Activated CD4-positive, alpha-beta memory T cell treated with anti-CD3 and anti-CD28 coated beads for 36 hours (primary cell): Measurements from ENCODE around the gene TNFRSF11A. TPM values are rescaled to one million over a fixed set of nuclear protein-coding genes. Genes with fewer than 3 reads are reported as not detected.

ENCODE experiments used
- CTCF ChIA-PET: fragments of 350-600 bp; sonication (Branson Sonifier 250); formaldehyde crosslinking; loops from one replicate; lab custom pipeline; 2021; ENCODE audit warnings: antibody characterized with exemption, inconsistent platforms; lab: Charles Lee
- POLR2A ChIA-PET: fragments of 350-600 bp; sonication (Branson Sonifier 250); formaldehyde crosslinking; loops from one replicate; lab custom pipeline; 2021; ENCODE audit warnings: antibody characterized with exemption; lab: Charles Lee
- DNase-seq: peaks from one replicate; pipeline ENCODE4 v3.0.0-alpha.2; 2020
- H3K27ac Mint-ChIP-seq: one replicate; pipeline ENCODE4 v1.8.0; 2021; ENCODE audit warnings: mixed read lengths
- H3K27me3 Mint-ChIP-seq: one replicate; pipeline ENCODE4 v1.8.0; 2021; ENCODE audit warnings: mixed read lengths
- H3K36me3 Mint-ChIP-seq: one replicate; pipeline ENCODE4 v1.8.0; 2021; ENCODE audit warnings: mixed read lengths
- H3K4me1 Mint-ChIP-seq: one replicate; pipeline ENCODE4 v1.8.0; 2021; ENCODE audit warnings: low read depth, mixed read lengths
- H3K4me3 Mint-ChIP-seq: one replicate; pipeline ENCODE4 v1.8.0; 2021; ENCODE audit warnings: mild to moderate bottlenecking, mixed read lengths
- H3K9me3 Mint-ChIP-seq: one replicate; pipeline ENCODE4 v1.8.0; 2021; ENCODE audit warnings: mixed read lengths
- intact Hi-C: fragments of 100-400 bp; cut with micrococcal nuclease; formaldehyde crosslinking; loops from one replicate; pipeline ENCODE4 v1.15.1; 2023
- total RNA-seq, 2 experiments: library from RNA; stranded (reverse); gene quantifications; one replicate each; pipeline ENCODE4 v1.2.3, GENCODE V29; 2021

The TNFRSF11A gene
- total RNA-seq, 2 experiments from 2014 or later: 5.7 to 6.1 TPM

DNA sequence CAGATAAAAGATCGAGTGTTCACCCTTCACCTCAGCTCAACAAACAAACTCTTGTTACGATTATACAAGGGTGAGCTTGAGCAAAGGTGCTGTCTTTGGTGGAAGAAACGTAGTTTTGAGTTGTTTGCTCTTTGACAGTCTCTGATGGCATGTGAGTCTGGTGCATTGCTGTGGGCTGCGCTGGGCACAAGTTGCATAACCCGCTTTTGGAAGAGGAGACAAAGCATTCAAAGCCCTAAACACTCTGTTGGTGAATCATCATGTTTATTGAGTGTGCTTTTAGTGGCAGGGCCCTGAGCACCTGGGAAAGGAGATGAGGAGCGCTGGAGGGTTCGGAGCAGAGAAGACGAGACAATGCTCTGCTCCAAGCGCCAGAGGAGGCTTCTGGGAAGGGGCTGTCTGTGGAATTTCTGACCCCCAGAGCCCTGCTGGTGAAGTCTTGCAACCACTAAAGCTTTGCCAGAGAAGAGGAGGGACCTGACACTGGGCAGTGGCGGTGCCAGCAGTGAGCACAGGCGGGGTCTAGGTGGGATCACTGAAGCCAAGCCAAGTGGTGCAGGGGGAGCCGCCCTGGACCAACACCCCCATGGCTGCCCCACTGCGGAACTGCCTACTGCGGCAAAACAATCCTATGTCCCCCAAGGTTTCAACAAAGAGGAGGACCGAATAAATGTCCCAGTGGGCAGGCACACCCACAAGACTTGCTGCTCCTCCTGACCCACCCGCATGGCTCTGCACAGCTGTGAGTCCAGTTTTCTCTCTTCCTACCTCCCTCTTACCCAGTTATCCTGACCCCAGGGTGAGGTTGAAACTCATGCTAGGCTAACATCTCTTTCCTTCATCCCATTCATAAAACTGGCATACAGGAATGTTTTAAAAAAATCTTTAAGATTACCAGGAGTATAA is 64.0 kb downstream of the TNFRSF11A start:
- no peaks in the 10 kb centered on the region for H3K36me3 Mint-ChIP-seq
- ChIA-PET POLR2A (interaction anchor here (0.6 kb wide), 1 partner anchor 8 kb away, joined by 5 read pairs; no protein-coding TSS in a partner anchor), CTCF (no interaction called here)

DNA sequence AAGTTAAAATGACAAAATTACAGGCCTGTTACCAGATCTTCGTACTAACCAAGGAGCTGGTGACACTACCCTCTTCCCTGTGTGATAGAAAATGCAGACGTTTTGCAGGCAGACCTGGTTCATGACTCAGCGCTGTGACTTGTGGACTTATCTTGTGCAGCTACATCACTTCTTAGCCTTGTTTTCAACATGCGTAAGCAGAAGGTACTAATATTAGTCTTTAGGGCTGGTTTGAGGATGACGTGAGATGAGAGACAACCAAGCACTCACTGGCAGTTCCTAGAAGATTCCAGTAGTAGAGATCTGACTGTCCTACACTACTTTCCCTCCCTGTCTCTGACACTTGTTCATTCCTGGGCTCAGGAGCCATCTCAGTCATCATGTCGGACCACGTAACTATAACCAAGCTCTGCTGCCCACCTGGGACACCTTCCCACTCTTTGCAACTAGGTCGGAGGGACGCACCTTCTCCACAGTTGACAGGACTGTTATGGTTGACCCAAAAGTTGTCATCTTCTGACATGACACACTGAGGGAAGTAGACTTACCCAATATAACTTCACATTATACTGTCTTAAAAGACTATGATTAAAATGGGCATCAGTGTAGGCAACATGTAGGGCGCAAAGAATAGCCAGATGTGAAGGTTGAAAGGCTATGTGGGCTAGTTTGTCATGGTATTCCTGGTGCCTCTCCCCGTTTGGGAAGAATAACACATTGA is 64.8 kb downstream of the TNFRSF11A start:
- H3K9me3 Mint-ChIP-seq: peaks cover 2% of the 10 kb centered on the region
- H3K4me1 Mint-ChIP-seq: no peaks in the 10 kb centered on the region
- intact Hi-C loops: no loop called here
- H3K27me3 Mint-ChIP-seq: peaks cover 20% of the 10 kb centered on the region
- H3K36me3 Mint-ChIP-seq: no peaks in the 10 kb centered on the region
- CTCF ChIA-PET: interaction anchor here (1.7 kb wide), 1 partner anchor 35 kb away, joined by 4 read pairs; no protein-coding TSS in a partner anchor
- peak; percentile 28 for DNase-seq
- POLR2A ChIA-PET: no interaction called here
- no peak overlapping the region for H3K27ac Mint-ChIP-seq
- no peak overlapping the region for H3K4me3 Mint-ChIP-seq

More for the DNA sequence above, 64.0 kb downstream of the TNFRSF11A start:
- Mint-ChIP-seq H3K27ac (no peak overlapping the region), H3K4me1 (no peaks in the 10 kb centered on the region), H3K4me3 (no peak overlapping the region), H3K27me3 (peaks cover 16% of the 10 kb centered on the region), H3K9me3 (peaks cover 2% of the 10 kb centered on the region)
- intact Hi-C loops: no loop called here
- DNase-seq: no peak

- no peak overlapping the region for H3K4me3 Mint-ChIP-seq
- ChIA-PET POLR2A (no interaction called here), CTCF (no interaction called here)
- no peak for DNase-seq
- peaks cover 22% of the 10 kb centered on the region for H3K4me1 Mint-ChIP-seq
- no peak overlapping the region for H3K27ac Mint-ChIP-seq
- H3K9me3 Mint-ChIP-seq: peaks cover 2% of the 10 kb centered on the region
- peaks cover 21% of the 10 kb centered on the region for H3K27me3 Mint-ChIP-seq
- H3K36me3 Mint-ChIP-seq: no peaks in the 10 kb centered on the region
- intact Hi-C loops: no loop called here
Observed at GRCh38 chr18:62394006-62394763, 69.1 kb downstream of the TNFRSF11A start.

DNA sequence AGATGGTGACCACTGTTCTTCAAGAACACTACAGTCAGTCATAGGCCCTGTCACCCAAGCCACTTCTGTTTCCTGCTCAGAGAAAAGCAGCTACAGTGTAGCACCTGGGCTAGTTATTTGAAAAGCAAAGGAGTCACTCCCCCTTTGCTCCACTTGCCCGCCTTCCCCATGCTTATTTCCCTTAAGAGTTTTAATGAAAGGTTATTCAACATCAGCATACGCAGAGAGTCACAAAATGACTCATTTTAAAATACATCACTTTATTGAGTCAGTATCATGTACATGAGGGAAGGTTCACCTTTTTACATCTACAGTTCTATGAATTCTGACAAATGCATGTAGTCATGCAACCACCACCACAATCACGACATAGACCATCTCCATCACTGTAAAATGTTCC is 71.3 kb downstream of the TNFRSF11A start:
- DNase-seq: peak; percentile 58
- peak overlapping the region; percentile 19 for H3K27ac Mint-ChIP-seq
- CTCF ChIA-PET: interaction anchor here (0.7 to 1.1 kb wide), 2 partner anchors 25 to 29 kb away, joined by 3 to 5 read pairs; no protein-coding TSS in a partner anchor
- peaks cover 27% of the 10 kb centered on the region for H3K4me1 Mint-ChIP-seq
- POLR2A ChIA-PET: no interaction called here
- peaks cover 15% of the 10 kb centered on the region for H3K27me3 Mint-ChIP-seq
- H3K9me3 Mint-ChIP-seq: no peaks in the 10 kb centered on the region
- H3K36me3 Mint-ChIP-seq: no peaks in the 10 kb centered on the region
- intact Hi-C loops: loop anchor here (1.0 to 2.0 kb wide), 4 partner anchors 24 to 190 kb away; partner anchors contain the start of gene TNFRSF11A
- no peak overlapping the region for H3K4me3 Mint-ChIP-seq

DNA sequence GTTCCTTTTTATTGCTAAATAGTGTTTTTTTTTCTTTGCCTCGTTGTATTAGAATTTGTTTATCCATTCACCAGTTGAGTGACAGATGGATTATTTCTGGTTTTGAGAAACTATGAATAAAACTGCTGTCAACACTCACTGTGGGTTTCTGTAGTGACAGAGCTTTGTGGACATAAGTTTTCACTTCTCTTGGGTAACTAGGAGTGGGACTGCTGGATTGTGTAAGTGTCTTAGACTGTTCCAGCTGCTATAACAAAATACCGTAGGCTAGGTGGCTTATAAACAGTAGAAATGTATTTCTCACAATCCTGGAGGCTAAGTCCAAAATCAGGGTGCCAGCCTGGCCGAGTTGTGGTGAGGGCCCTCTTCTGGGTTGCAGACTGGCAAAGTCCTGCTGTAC is 71.9 kb downstream of the TNFRSF11A start:
- Mint-ChIP-seq H3K27ac (peak overlapping the region; percentile 19), H3K9me3 (no peaks in the 10 kb centered on the region), H3K4me3 (no peak overlapping the region), H3K4me1 (peaks cover 27% of the 10 kb centered on the region), H3K27me3 (peaks cover 13% of the 10 kb centered on the region), H3K36me3 (no peaks in the 10 kb centered on the region)
- no peak for DNase-seq
- POLR2A ChIA-PET: no interaction called here
- intact Hi-C loops: loop anchor here (1.0 to 2.0 kb wide), 4 partner anchors 23 to 189 kb away; partner anchors contain the start of gene TNFRSF11A
- CTCF ChIA-PET: interaction anchor here (0.7 to 1.2 kb wide), 3 partner anchors 25 to 68 kb away, joined by 3 to 5 read pairs (median 3); no protein-coding TSS in a partner anchor

DNA sequence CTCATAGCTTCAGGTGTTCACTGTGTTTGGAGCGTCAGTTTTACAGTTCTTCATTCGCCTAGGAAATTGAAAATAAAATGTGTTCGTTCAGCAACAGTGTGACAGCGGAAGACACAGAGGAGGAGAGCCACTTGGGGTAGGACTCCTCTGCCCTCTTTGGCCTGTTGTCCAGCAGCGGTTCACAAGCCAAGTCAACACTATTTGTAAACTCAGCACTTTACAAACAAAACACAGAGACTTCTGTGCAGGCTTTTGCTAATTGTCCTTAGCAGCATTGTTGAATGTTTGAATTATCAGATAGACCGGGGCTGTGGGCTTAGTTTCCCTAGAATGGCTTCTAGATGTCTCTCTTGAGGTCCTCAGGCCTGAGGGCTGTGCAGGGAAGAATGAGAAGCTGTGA is 73.2 kb downstream of the TNFRSF11A start:
- DNase-seq: no peak
- ChIA-PET CTCF (interaction anchor here (1.0 kb wide), 1 partner anchor 23 kb away, joined by 4 read pairs; no protein-coding TSS in a partner anchor), POLR2A (no interaction called here)
- intact Hi-C loops: no loop called here
- H3K9me3 Mint-ChIP-seq: no peaks in the 10 kb centered on the region
- H3K27ac Mint-ChIP-seq: no peak overlapping the region
- H3K4me1 Mint-ChIP-seq: peaks cover 27% of the 10 kb centered on the region
- no peak overlapping the region for H3K4me3 Mint-ChIP-seq
- H3K27me3 Mint-ChIP-seq: peaks cover 13% of the 10 kb centered on the region
- H3K36me3 Mint-ChIP-seq: no peaks in the 10 kb centered on the region

DNA sequence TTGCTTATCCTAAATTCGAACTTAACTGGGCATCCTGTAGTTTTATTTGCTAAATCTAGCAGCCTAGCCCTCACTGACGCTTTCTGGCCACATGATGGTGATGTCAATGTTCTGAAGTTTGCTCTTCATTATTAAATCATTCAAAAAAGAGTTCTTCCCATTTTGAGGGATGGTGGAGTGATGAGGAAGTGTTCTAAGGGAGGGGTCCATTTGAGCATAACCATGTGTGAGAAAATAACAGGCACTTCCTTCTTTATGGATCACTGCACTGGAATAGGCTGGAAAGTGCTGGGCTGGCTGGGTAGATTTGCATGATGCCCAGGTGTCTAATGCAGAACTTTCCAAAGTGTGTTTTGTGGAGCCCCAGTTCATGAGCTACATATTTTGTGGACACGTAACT is 74.2 kb downstream of the TNFRSF11A start:
- Mint-ChIP-seq H3K4me1 (peaks cover 27% of the 10 kb centered on the region), H3K9me3 (no peaks in the 10 kb centered on the region), H3K27me3 (peaks cover 7% of the 10 kb centered on the region), H3K4me3 (no peak overlapping the region), H3K36me3 (no peaks in the 10 kb centered on the region), H3K27ac (no peak overlapping the region)
- CTCF ChIA-PET: interaction anchor here (0.6 to 1.2 kb wide), 3 partner anchors 14 to 26 kb away, joined by 3 to 4 read pairs (median 4); no protein-coding TSS in a partner anchor
- no peak for DNase-seq
- intact Hi-C loops: no loop called here
- POLR2A ChIA-PET: no interaction called here

GRCh38 chr18:62399781-62400308 is 74.7 kb downstream of the TNFRSF11A start:
- no peak overlapping the region for H3K4me3 Mint-ChIP-seq
- H3K27ac Mint-ChIP-seq: no peak overlapping the region
- ChIA-PET POLR2A (interaction anchor here (0.5 kb wide), 1 partner anchor 21 kb away, joined by 5 read pairs; no protein-coding TSS in a partner anchor), CTCF (interaction anchor here (1.2 kb wide), 1 partner anchor 26 kb away, joined by 4 read pairs; no protein-coding TSS in a partner anchor)
- H3K27me3 Mint-ChIP-seq: peaks cover 4% of the 10 kb centered on the region
- no peaks in the 10 kb centered on the region for H3K9me3 Mint-ChIP-seq
- peaks cover 27% of the 10 kb centered on the region for H3K4me1 Mint-ChIP-seq
- no peaks in the 10 kb centered on the region for H3K36me3 Mint-ChIP-seq
- intact Hi-C loops: no loop called here
- DNase-seq: no peak

GRCh38 chr18:62400916-62401315 is 75.8 kb downstream of the TNFRSF11A start:
- peaks cover 2% of the 10 kb centered on the region for H3K27me3 Mint-ChIP-seq
- H3K4me1 Mint-ChIP-seq: peaks cover 26% of the 10 kb centered on the region
- DNase-seq: no peak
- no peak overlapping the region for H3K4me3 Mint-ChIP-seq
- intact Hi-C loops: no loop called here
- H3K9me3 Mint-ChIP-seq: no peaks in the 10 kb centered on the region
- H3K27ac Mint-ChIP-seq: no peak overlapping the region
- CTCF ChIA-PET: interaction anchor here (0.9 to 2.0 kb wide), 2 partner anchors 185 to 581 kb away, joined by 3 to 5 read pairs; no protein-coding TSS in a partner anchor
- POLR2A ChIA-PET: no interaction called here
- H3K36me3 Mint-ChIP-seq: no peaks in the 10 kb centered on the region

GRCh38 chr18:62402342-62402948 is 77.3 kb downstream of the TNFRSF11A start:
- H3K9me3 Mint-ChIP-seq: no peaks in the 10 kb centered on the region
- H3K27ac Mint-ChIP-seq: no peak overlapping the region
- H3K4me3 Mint-ChIP-seq: no peak overlapping the region
- peaks cover 11% of the 10 kb centered on the region for H3K4me1 Mint-ChIP-seq
- H3K36me3 Mint-ChIP-seq: no peaks in the 10 kb centered on the region
- peaks cover 2% of the 10 kb centered on the region for H3K27me3 Mint-ChIP-seq
- intact Hi-C loops: no loop called here
- ChIA-PET POLR2A (no interaction called here), CTCF (interaction anchor here (1.0 to 2.0 kb wide), 2 partner anchors 18 to 184 kb away, joined by 3 to 5 read pairs; no protein-coding TSS in a partner anchor)
- DNase-seq: no peak

GRCh38 chr18:62403120-62403519 is 78.0 kb downstream of the TNFRSF11A start:
- Mint-ChIP-seq H3K4me1 (peaks cover 5% of the 10 kb centered on the region), H3K27ac (no peak overlapping the region), H3K4me3 (no peak overlapping the region), H3K9me3 (no peaks in the 10 kb centered on the region), H3K27me3 (peaks cover 2% of the 10 kb centered on the region), H3K36me3 (no peaks in the 10 kb centered on the region)
- intact Hi-C loops: no loop called here
- ChIA-PET CTCF (no interaction called here), POLR2A (no interaction called here)
- DNase-seq: no peak
